T-helper 1 cell treated with Interleukin-12 subunit alpha and Interleukin-12 subunit beta and Interleukin-4 antibody, amounts not matched to agents 30 ng/mL and 1 ng/mL, for 36 hours (primary cell): Measurements from ENCODE around the gene PAK4. TPM values are rescaled to one million over a fixed set of nuclear protein-coding genes. Genes with fewer than 3 reads are reported as not detected.
"Not testable (repeated sequence)": the region's sequence is repeated elsewhere in the genome, so short reads cannot be mapped to it uniquely, and the experiment has no call there.

Experiments
- intact Hi-C: fragments of 100-400 bp; cut with micrococcal nuclease; formaldehyde crosslinking; loops from one replicate; pipeline ENCODE4 v1.15.1; 2024
- total RNA-seq: library from RNA; stranded (reverse); gene quantifications from 2 replicates; pipeline ENCODE4 v1.2.3, GENCODE V29; 2022

The PAK4 gene
- total RNA-seq, 1 donor from 2014 or later, result 17.4 TPM

DNA sequence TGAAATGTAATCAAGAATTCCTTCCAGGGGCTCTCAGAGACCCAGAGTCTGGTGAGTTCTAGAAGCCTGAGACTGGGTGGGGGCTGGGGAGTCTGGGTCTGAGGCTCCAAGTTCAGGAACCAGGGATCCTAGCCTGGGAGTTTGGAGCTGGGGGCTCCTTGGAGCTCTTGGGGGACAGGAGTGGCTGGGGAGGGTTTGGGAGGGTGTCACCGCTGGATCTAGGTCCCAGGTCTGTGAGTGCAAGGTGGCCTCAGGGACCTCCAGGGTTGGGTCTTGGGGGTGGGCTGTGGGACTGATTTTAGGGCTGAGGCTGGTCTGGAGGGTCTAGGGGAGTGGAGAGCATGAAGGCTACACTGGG is 77.4 kb downstream of the PAK4 start:
- intact Hi-C loops, result no loop called here

DNA sequence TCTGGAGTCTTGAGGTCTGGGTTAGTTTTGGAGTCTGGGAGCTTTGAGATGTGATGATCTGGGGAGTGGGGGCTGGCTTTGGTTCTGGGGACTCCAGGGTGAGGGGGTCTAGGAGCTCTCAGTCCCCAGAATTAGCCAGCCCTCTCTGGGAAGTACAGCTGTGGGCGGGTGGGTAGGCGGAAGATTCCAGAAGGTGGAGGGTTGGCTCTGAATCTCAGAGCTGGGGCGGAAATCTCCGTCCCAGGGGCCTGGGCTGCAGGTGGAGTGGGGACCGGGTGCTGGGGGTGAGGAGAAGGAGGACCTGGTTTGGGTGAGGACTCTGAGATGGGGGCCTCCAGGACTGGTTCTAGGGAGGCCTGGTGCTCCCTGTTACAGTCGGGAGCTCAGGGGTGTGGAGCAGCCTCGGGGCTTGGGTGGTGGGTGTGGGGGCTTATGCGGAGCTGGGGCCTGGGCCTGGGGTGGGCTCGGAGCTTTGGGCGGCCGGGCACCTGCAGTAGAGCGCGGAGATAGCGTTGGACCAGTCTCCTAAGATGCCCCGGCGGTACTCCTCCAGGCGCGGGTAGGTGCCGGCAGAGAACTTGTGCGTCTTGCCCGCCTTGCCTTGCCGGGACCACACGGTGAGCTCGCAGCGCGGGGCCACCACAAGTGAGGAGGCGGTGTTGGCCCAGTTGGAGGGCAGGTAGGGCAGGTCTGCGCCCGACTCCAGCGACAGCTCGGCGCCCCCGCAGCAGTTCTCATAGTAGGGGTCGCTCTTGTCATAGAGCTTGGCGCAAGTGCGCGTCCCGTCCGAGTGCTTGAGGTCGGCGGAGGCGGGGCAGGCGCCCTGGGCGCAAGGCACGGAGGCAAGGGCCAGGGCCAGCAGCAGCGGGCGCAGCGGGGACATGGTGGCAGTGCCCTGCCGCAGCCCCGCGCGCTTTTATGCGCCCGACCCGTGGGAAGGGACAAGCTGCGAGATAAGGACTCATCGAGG is 78.1 kb downstream of the PAK4 start, which contains the start of gene SYCN:
Gene SYCN, minus strand, starts transcription at position 892 of the 970 bp plus-strand sequence. Its CDS starts 9 bp downstream, at position 883.
- intact Hi-C loops, result no loop called here

DNA sequence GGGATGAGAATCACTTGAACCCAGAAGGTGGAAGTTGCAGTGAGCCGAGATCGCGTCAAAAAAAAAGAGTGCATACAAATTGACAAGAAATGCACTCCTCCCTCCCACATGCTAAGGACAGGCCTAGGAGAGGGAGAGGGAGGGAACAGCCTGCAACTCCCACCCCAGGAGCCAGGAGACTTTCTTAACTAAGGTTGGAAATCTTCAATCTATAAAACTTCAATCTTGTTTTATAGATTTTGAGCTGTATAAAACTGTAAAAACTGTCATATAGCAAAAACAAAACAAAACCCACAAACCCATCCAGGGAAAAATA is 79.8 kb downstream of the PAK4 start:
- intact Hi-C loops, result no loop called here

DNA sequence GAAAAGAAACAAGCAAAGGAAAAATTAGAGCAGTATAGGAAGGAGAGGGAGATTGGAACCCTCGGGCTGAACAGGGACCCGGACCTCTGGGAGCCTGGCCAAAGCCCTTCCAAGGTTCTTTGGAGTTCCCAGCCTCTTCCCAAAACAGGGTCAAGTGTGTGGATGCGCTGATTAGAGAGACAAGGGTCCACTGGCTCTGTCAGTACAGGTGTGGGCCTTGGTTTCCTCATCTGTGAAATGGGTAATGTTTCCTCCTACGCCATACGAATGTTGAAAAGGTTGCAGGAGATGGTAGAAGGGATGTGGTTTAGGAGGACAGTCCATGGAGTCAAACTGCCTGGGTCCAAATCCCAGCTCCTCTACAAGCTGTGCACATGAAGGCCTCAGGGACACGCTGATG is 80.5 kb downstream of the PAK4 start:
- intact Hi-C loops, result no loop called here

DNA sequence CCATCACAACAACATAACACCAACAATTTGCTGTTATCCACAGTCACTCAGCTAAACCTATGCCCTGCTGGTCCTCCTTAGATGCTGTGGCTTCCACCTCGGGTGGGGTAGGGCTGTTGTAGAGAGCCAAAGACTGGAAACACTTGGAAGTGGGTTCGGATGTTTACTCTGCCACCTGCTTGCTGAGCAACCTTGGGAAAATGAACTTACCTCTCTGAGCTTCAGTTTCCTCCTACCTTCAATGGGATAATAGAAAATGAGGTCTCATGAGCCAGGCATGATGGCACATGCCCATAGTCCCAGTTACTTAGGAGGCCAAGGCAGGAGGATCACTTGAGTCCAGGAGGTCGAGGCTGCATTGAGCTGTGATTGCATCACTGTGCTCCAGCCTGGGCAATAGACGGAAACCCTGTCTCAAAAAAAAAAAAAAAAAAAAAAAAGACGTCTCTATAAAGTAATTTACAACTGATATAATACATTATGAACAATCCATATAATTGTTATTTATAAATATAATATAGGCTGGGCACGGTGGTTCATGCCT is 81.8 kb downstream of the PAK4 start:
- intact Hi-C loops, result no loop called here

DNA sequence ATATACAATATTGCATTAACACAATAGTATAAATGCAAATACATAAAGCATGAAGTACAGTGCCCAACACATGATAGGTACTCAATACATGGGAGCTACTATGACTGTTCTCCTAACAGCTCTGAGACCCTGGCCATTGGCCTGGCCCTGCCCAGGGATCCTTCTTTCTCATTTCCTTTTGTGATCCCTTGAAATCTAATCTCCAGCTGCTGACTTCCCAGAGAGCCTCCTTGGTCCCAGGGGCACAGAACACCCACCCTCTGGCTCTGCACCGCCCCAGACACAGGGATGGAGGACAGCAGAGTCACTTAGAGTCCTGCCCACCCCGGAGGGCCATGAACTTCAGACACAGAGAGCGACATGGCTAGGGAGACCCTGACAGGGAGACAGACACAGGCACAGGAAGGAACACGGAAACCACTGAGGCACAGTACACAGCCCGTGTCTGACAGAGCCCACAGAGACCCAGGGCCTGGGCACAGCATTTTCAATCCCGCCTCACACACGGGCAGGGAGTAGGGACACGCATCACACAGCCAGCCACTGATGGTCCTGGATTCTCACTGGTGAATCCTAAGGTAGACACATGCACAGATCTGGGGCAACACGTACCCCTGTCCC is 82.7 kb downstream of the PAK4 start:
- intact Hi-C loops, result no loop called here

DNA sequence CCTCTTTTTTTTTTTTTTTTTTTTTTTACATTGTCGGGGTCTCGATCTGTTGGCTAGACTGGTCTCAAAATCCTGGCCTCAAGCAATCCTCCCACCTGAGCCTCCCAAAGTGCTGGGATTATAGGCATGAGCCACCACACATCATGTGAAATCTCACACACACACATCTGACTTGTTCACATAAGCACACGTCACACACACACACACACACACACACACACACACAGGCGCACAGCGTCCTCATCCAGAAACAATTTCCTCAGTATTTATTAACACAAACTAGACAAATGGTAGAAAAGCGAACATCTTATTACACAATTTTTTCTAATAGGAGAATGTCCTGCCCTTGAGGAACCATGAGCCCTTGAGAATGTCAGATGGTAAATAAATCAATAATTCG is 83.6 kb downstream of the PAK4 start:
- intact Hi-C loops, result no loop called here

DNA sequence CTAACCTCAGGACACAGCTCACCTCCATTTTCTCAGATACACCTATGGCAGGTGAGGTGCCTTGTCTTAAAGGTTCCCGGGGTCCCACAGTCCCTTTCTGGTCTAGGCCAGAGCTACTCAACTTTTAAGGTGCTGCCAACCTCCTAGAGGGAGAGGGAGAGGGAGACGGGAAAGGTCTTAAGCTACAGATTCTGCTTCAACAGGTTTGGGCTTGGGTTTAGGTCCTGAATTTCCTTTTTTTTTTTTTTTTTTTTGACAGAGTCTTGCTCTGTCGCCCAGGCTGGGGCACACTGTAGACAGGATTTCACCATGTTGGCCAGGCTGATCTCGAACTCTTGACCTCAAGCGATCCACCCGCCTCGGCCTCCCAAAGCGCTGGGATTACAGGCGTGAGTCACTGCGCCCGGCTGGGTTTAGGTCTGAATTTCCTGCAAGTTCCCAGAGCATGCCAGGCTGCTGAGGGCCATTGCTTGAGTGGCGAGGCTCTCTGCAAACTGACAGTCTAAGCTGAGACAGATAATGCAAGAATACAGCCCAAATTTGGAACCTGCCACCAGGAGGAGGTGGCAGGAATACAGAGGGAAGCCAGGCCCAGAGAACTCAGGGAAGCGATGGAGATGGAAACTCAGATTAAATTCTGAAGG is 86.3 kb downstream of the PAK4 start:
- intact Hi-C loops, result loop anchor here (1.0 to 2.0 kb wide), 4 partner anchors 116 to 321 kb away; partner anchors contain the start of gene EID2B

DNA sequence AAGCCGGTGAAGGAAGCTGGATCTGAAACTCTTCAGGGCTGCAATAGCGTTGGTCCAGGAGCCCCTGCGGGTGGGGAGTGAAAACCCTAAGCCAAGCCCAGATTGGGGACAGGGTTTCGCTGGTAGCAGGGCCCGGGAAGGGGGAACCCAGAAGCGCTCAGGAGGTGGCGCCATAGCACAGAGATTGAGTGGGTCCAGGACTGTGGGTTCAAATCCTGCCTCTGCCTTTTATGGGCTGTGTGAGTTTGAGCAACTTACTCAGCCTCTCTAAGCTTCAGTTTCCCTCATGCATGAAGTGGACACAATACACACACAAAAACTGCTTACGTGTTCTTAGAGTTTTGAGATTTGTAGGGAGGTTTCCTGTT is 86.8 kb downstream of the PAK4 start:
- intact Hi-C loops, result loop anchor here (1.0 to 2.0 kb wide), 4 partner anchors 116 to 320 kb away; partner anchors contain the start of gene EID2B

DNA sequence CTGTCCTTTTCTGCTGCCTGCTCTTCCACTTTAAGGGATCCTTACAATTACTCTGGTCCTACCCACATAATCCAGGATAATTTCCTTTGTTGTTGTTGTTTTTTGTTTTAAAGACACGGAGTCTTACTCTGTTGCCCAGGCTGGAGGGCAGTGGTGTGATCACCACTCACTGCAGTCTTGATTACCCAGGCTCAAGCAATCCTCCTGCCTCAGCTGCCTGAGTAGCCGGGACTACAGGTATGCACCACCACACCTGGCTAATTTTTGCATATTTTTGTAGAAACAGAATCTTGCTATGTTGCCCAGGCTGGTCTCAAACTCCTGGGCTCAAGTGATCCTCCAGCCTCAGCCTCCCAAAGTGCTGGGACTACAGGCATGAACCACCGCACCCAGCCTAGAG is 89.7 kb downstream of the PAK4 start:
- intact Hi-C loops, result not testable (repeated sequence)

DNA sequence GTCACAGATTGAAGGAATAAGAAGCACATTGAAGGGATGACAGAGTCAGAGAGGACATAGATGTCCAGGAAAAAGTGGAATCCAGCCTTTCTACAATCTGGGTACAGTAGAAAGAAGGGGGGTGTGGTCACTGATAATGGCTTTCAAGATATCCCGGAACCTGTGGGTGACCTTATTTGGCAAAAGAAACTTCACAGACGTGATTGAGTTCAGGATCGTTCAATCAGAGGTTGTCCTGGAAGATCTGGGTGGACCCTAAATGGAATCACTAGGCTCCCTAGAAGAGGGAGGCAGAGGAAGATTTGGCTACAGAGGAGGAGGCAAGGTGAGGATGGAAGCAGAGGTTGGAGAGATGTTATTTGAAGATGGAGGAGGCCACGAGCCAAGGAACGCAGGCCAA is 91.5 kb downstream of the PAK4 start:
- intact Hi-C loops, result no loop called here

DNA sequence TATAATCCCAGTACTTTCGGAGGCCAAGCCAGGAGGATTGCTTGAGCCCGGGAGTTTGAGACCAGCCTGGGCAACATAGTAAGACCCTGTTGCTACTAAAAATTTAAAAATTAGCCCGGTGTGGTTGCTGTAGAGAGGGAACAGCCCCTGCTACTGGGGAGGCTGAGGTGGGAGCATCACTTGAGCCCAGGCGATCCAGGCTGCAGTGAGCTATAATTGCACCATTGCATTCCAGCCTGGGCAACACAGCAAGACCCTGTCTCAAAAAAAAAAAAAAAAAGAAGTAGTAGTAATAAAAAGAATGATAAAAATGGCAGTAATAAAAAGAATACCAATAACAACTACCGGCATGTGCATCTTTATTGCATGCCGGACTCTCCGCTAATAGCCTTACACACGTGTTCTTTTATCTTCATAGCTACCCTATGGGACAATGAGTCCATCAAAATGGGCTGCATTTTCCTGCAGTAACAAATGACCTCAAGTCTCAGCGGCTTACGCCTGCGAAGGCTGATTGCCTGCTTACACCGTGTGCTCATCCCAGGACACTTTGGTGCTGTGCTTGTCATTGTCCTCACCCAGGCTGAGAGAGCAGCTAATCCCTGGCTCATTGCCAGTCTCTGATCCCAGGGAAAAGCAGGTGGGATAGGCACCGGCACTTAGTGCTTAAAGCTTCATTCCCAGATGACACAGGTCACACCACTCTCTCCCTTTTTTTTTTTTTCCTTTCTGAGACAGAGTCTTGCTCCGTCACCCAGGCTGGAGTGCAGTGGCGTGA is 92.8 kb downstream of the PAK4 start:
- intact Hi-C loops, result no loop called here

DNA sequence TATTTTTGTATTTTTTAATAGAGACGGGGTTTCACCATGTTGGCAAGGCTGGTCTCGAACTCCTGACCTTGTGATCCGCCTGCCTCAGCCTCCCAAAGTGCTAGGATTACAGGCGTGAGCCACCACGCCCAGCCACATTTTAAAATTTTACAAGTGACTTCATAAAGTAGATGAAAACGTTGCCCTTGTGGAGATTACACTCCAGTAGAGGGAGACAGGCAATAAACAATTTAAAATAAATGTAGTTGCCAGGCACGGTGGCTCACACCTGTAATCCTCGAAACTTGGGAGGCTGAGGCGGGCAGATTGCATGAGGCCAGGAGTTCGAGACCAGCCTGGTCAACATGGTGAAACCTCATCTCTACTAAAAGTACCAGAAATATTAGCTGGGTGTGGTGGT is 93.5 kb downstream of the PAK4 start:
- intact Hi-C loops, result not testable (repeated sequence)

DNA sequence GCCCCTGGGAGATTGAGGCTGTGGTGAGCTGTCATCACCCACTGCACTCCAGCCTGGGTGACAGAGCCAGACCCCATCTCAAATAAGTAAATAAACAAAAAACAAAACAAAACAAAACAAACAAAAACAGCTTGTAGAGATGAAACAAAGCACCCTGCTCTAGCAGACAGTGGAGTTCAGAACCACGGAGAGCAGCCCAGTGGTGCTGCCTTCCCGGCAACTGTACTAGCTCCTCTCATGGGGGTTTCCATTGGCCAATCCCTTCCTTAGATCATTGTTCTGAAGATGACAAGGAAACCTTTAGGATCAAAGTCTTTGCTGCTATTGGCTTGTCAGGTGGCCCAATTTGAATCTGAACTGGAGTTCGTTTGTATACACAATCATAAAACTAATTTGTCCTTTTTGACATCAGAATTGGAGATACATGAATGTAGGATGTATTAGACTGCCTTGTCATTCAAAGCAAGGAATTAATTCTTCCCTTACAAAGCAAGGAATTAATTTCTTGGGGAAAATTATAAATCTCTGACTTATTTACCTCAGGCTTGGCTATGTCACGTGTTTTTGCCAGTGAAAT is 98.2 kb downstream of the PAK4 start:
- intact Hi-C loops, result no loop called here

DNA sequence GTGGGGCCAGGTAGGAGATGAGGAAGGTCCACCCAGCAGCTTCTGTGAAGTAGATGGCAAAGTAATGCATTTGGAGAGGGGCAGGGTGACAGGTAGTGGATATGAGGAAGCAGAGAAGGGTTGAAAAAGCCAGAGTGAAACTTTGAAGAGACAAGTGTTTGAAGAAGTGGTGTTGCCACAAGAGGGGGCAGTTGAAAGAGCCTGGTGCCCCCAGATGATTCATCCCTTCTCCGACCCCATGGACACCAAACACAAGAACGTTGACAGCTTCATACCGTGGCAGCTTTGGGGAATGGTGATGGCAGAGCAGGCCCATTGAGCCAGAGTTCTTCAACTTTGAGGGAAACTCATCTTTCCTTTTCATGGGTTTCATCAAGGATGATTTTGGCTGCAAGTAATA is 99.3 kb downstream of the PAK4 start:
- intact Hi-C loops, result no loop called here

Other genes starting within 250 kb of the PAK4 start
- 79.1 and 82.0 TPM in 2 replicates for gene RINL, start 247.5 kb upstream of the PAK4 start, total RNA-seq
- 56.7 TPM in 2 replicates for gene SIRT2, start 226.2 kb upstream of the PAK4 start, total RNA-seq
- gene NFKBIB, start 225.8 kb upstream of the PAK4 start, total RNA-seq, result 60.2 and 66.3 TPM in 2 replicates
- 1.9 TPM in 2 replicates for gene CCER2, start 213.6 kb upstream of the PAK4 start, total RNA-seq
- gene SARS2, start 195.0 kb upstream of the PAK4 start, total RNA-seq, result 29.5 and 33.5 TPM in 2 replicates
- gene MRPS12, start 194.8 kb upstream of the PAK4 start, total RNA-seq, result 66.0 and 67.5 TPM in 2 replicates
- gene FBXO17, start 150.0 kb upstream of the PAK4 start, total RNA-seq, result 0.22 TPM in 1 of 2 replicates, not detected in the other
- gene FBXO27, start 93.2 kb upstream of the PAK4 start, total RNA-seq, result not detected in 2 replicates
- not detected in 2 replicates for gene ACP7, start 41.4 kb upstream of the PAK4 start, total RNA-seq
- not detected in 2 replicates for gene NCCRP1, start 71.2 kb downstream of the PAK4 start, total RNA-seq
- not detected in 2 replicates for gene SYCN, start 78.5 kb downstream of the PAK4 start, total RNA-seq
- not detected in 2 replicates for gene IFNL3, start 119.2 kb downstream of the PAK4 start, total RNA-seq
- not detected in 2 replicates for gene IFNL4, start 123.1 kb downstream of the PAK4 start, total RNA-seq
- not detected in 2 replicates for gene IFNL2, start 142.6 kb downstream of the PAK4 start, total RNA-seq
- gene IFNL1, start 170.6 kb downstream of the PAK4 start, total RNA-seq, result not detected in 2 replicates
- gene LRFN1, start 195.1 kb downstream of the PAK4 start, total RNA-seq, result 2.8 and 3.6 TPM in 2 replicates
- 508 and 516 TPM in 2 replicates for gene GMFG, start 210.3 kb downstream of the PAK4 start, total RNA-seq
- gene SAMD4B, start 216.6 kb downstream of the PAK4 start, total RNA-seq, result 55.5 and 56.0 TPM in 2 replicates